Anterior cingulate cortex (tissue), 58 donors: Measurements from ENCODE around the gene EFL1.
"Not testable (repeated sequence)": the region's sequence is repeated elsewhere in the genome, so short reads cannot be mapped to it uniquely, and the experiment has no call there.

Experiments
- DNase-seq, 58 donors: peaks; one replicate each; lab custom pipeline; 2025; lab: John Stamatoyannopoulos, UW

EFL1 gene

GRCh38 chr15:82262422-82263026 is at the start of gene EFL1, which contains the start of gene SAXO2:
Gene EFL1, minus strand, starts transcription at chr15:82262734. Its CDS starts 956 bp downstream, at chr15:82261778.
Gene SAXO2, plus strand, starts transcription at chr15:82262818. Its CDS starts 62 bp downstream, at chr15:82262880.
- peak; percentile 41 to 95 (median 88) for DNase-seq

DNA sequence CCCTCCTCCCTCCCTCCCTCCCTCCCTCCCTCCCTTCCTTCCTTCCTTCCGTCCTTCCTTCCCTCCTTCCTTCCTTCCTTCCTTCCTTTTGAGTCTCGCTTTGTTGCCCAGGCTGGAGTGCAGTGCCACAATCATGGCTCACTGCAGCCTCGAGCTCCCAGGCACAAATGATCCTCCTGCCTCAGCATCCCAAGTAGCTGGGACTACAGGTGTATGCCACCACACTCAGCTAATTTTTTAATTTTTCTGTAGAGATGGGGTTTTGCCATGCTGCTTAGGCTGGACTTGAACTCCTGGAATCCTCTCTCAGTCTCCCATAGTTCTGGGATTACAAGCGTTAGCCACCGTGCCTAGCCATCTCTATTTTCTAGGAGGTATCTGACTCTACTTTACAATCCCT is 48.8 kb upstream of the EFL1 start:
- DNase-seq = not testable (repeated sequence)

- no peak for DNase-seq
These were observed 47.3 kb upstream of the EFL1 start for GRCh38 chr15:82309802-82310201.

GRCh38 chr15:82307714-82308081 is 45.2 kb upstream of the EFL1 start:
- DNase-seq = no peak

DNA sequence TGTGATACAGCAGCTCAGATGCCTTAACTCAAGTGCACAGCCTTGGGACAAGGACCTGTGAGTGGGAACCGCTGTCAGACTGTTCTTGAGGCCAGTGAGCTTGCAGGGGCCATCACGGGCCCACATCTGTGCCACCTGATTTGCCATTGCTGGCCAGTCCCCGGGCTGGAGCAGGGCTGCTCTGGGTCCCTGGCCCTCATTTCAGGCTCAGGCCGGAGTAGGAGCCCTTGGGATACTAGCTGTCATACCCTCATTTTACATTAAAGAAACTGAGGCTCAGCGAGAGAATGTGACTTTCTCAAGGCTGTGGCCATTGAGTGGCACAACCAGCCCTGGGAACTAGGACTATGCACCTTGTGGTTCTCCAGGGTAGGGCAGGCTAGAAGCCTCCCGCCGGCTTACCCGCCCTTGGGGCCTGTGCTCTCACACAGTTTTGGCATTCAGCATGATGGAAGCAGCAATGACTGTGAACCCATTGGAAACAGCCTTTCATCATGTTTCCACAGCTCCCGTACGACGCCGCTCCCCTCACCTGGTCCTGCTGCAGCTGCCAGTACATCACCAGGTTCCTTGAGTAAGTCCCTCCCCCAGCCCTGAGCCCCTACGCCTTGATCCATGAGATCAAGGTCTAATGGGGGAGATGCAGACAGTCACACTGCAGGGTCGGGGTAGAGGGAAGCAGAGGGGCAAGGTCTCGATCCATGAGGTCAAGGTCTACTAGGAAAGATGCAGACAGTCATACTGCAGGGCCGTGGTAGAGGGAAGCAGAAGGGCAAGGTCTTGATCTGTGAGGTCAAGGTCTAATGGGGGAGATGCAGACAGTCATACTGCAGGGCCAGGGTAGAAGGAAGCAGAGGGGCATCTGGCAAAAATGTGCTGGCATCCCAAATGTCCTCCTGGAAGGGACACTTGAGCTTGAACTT is 44.5 kb upstream of the EFL1 start:
- DNase-seq = no peak

GRCh38 chr15:82305621-82306048 is 43.1 kb upstream of the EFL1 start:
- no peak for DNase-seq

- DNase-seq = peak in 1 of 58 donors; percentile 11
These were observed 42.2 kb upstream of the EFL1 start for GRCh38 chr15:82304778-82305090.

DNA sequence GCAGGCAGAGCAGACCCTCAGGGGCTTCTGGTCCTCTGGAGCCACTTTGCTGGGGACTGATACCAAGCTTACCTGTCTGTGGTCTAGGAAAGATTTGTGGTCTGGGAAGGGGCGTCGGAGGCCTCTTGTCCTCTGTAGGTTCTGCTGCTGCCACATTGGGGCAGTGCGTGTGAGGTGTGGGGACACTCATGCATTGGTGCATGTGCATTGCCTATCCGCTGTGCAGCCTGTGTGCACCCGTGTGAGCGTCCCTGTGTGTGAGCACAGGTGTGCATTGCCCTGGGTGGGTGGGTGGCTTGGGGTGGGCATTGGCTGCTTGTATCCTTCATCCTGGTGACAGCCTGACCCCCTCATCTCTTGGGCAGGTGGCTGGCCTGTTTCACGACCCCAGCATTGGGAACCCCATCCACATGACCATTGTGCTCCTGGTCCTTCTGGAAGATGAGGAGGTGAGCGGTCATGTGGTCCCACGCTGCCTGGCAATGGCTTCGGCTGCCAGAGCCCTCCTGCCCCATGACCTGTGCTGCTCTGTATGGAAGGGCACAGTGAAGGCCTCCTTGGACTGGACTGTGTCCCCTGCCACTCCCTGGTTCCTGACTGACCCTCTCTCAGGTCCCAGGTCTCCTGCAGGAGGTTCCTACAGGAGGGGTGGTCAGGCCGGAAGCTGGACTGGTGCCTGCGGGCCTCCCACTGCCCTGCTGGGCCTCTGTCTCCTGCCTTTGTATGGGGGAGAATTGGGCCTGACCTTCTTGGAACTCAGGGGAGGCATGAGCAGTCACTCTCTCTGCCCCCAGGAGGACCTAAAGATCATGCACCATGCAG is 41.6 kb upstream of the EFL1 start:
- DNase-seq = no peak

GRCh38 chr15:82301296-82302016 is 38.9 kb upstream of the EFL1 start:
- no peak for DNase-seq

DNA sequence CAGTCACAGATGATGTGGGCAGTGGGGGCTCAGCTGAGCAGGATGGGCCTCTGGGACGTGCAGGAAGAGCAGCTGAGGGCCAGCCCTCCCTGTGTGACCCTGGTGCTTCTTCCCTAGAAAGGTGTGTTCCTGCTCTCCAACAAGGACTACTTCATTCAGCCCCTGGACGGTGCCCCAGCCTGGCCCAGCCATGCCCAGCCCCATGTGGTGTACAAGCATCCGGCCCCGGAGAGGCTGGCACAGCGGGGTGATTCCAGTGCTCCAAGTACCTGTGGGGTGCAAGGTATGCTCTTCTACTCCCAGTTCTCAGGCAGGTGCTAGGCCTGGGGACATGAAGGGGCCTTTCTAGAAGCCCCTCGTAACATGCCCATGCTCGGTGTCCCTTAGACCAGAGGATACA is 38.3 kb upstream of the EFL1 start:
- DNase-seq = no peak

DNA sequence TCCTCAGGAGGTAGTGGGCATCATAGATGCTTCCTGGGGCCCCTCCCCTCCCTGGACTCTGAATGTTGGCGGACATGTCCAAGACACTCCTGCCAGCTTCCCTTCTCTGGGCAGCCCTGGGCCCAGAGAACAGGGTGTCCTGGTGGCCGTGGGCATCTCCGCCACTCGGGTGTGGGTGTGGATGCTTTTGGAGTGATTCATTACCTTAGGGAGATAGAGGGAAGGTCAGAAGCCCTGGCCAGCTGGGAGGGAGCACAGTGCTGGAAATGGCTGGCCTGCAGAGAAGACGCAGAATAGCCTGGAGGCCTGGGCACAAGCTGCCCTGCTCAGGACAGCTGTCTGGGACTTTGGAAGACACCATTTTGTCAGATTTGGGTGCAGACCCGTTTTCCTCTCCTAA is 37.8 kb upstream of the EFL1 start:
- not testable (repeated sequence) for DNase-seq

- not testable (repeated sequence) for DNase-seq
These were observed 37.0 kb upstream of the EFL1 start for GRCh38 chr15:82299511-82299914.

GRCh38 chr15:82298520-82298919 is 36.0 kb upstream of the EFL1 start:
- peak in 23 of 58 donors; percentile 17 to 67 (median 33) for DNase-seq

GRCh38 chr15:82298032-82298431 is 35.5 kb upstream of the EFL1 start:
- no peak for DNase-seq

- no peak for DNase-seq
These were observed 35.0 kb upstream of the EFL1 start for GRCh38 chr15:82297546-82297945.

- no peak for DNase-seq
These were observed 31.6 kb upstream of the EFL1 start for GRCh38 chr15:82294061-82294690.

GRCh38 chr15:82292271-82292670 is 29.7 kb upstream of the EFL1 start:
- no peak for DNase-seq

GRCh38 chr15:82288202-82288601 is 25.7 kb upstream of the EFL1 start:
- not testable (repeated sequence) for DNase-seq

DNA sequence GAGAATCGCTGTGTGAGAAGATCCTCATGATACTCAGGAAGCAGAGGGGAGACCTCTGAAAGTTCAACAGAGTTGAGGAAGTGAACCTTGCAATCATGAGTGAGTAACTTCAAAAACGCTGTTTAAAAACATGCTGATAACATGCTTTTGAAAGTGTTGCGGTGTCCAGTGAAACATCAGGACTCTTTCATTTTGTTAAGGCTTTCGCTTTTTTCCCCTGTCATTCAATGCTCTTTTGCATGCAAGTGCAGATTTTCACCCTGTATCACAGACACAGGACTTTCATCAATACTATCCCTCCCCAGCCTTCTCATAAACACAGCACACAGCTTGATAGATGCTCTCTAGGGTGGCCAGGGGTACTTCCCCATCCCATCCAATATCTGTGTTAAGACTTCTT is 23.9 kb upstream of the EFL1 start:
- not testable (repeated sequence) for DNase-seq

DNA sequence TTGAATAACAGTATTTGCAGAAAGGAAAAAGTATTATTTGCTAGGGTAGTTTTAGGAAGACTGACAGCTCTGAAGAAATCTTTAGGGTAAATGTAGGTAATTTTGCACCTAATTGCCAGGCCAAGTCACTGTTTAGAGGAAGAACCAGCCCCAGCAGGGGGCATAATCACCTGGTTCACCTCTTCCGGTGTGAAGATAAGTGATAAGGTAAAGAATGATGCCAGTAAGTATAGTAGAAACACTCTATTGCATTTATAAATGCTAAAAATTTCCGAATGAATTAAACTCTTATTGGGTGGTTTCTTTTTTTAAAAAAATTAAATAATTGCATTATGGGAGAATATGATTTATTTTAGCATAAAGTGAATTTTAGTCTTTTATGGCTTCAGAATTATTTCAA is 21.8 kb upstream of the EFL1 start:
- DNase-seq = not testable (repeated sequence)
